ENCODE measurements around the gene LAMA3.

DNA sequence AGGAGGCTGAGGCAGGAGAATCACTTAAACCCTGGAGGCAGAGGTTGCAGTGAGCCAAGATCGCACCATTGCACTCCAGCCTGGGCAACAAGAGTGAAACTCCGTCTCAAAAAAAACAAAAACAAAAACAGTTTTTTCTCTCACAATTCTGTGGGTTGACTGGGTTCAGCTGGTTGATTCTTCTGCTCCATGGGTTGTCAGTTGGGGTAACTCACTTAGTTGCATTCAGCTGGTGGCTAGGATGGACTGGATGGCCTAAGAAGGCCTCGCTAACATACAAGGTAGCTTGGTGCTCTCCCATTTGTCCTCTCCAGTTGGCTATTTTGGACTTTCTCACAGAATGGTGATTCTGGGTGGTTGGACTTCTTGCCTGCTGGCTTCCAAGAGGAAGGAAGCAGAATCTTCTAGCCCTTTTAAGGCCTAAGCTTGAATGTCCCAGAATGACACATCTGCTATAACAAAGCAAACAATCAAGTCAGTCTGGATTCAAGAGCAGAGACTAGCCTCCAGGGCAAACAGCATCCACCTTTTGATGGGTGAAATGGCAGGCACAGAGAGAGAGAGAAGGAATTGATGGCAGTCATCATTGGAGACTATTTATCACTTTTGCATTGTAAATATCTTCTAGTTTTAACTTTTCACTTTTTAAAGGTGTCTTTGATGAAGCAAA lies 17.9 kb downstream of the LAMA3 start:
- TF ChIP-seq JUND (IDR thresholded peaks at IDR 0.05) (no peak), POLR2AphosphoS5 (IDR thresholded peaks at IDR 0.05; ENCODE audit: low read depth, low read length) (no peak), SP1 (IDR thresholded peaks at IDR 0.05; ENCODE audit: low read depth) (no peak), FOSL1 (IDR thresholded peaks at IDR 0.05; ENCODE audit: low read depth) (no peak), EZH2 (IDR thresholded peaks at IDR 0.05) (no peak), YY1 (IDR thresholded peaks at IDR 0.05; ENCODE audit: extremely low read depth, insufficient replicate concordance, low read depth, low read length) (no peak), ZFX (IDR thresholded peaks at IDR 0.05) (no peak), EZH2phosphoT487 (IDR thresholded peaks at IDR 0.05; ENCODE audit: borderline replicate concordance) (no peak)
- TF ChIP-seq, protein P1, sequence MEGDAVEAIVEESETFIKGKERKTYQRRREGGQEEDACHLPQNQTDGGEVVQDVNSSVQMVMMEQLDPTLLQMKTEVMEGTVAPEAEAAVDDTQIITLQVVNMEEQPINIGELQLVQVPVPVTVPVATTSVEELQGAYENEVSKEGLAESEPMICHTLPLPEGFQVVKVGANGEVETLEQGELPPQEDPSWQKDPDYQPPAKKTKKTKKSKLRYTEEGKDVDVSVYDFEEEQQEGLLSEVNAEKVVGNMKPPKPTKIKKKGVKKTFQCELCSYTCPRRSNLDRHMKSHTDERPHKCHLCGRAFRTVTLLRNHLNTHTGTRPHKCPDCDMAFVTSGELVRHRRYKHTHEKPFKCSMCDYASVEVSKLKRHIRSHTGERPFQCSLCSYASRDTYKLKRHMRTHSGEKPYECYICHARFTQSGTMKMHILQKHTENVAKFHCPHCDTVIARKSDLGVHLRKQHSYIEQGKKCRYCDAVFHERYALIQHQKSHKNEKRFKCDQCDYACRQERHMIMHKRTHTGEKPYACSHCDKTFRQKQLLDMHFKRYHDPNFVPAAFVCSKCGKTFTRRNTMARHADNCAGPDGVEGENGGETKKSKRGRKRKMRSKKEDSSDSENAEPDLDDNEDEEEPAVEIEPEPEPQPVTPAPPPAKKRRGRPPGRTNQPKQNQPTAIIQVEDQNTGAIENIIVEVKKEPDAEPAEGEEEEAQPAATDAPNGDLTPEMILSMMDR (IDR thresholded peaks at IDR 0.05 in 2 of 3, conservative IDR thresholded peaks at IDR 0.05 in 1 of 3; ENCODE audit: borderline replicate concordance in 1 of 3, insufficient read depth in 1 of 3, low read depth in 2 of 3, low read length in 2 of 3): no peak
- TF ChIP-seq, protein P2, sequence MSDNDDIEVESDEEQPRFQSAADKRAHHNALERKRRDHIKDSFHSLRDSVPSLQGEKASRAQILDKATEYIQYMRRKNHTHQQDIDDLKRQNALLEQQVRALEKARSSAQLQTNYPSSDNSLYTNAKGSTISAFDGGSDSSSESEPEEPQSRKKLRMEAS (IDR thresholded peaks at IDR 0.05): no peak
- TF ChIP-seq, protein P3, sequence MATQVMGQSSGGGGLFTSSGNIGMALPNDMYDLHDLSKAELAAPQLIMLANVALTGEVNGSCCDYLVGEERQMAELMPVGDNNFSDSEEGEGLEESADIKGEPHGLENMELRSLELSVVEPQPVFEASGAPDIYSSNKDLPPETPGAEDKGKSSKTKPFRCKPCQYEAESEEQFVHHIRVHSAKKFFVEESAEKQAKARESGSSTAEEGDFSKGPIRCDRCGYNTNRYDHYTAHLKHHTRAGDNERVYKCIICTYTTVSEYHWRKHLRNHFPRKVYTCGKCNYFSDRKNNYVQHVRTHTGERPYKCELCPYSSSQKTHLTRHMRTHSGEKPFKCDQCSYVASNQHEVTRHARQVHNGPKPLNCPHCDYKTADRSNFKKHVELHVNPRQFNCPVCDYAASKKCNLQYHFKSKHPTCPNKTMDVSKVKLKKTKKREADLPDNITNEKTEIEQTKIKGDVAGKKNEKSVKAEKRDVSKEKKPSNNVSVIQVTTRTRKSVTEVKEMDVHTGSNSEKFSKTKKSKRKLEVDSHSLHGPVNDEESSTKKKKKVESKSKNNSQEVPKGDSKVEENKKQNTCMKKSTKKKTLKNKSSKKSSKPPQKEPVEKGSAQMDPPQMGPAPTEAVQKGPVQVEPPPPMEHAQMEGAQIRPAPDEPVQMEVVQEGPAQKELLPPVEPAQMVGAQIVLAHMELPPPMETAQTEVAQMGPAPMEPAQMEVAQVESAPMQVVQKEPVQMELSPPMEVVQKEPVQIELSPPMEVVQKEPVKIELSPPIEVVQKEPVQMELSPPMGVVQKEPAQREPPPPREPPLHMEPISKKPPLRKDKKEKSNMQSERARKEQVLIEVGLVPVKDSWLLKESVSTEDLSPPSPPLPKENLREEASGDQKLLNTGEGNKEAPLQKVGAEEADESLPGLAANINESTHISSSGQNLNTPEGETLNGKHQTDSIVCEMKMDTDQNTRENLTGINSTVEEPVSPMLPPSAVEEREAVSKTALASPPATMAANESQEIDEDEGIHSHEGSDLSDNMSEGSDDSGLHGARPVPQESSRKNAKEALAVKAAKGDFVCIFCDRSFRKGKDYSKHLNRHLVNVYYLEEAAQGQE (IDR thresholded peaks at IDR 0.05; ENCODE audit: low read depth): no peak

Measured in HCT116 (cell line).